VCaP (cell line): Measurements from ENCODE around the gene GPR153.
"Not testable (repeated sequence)": the region's sequence is repeated elsewhere in the genome, so short reads cannot be mapped to it uniquely, and the experiment has no call there.

Source experiments
- H3K27ac ChIP-seq: fragments of 450-650 bp; 2 replicates; pipeline ENCODE4 v1.5.1; 2017
- CTCF ChIP-seq: fragments of 450-650 bp; conservative IDR thresholded peaks from 2 replicates; pipeline ENCODE4 v1.5.1; 2017; ENCODE audit warnings: mild to moderate bottlenecking, moderate library complexity

Gene GPR153

GRCh38 chr1:6260961-6261614, at the start of gene GPR153:
Gene GPR153, minus strand, starts transcription at chr1:6261098. Its CDS starts 6,193 bp downstream, at chr1:6254905.
- H3K27ac ChIP-seq, result peak within 1 kb of the TSS; percentile 58; the same call in 1 of the 2 replicates
- no peak for TF ChIP-seq CTCF

GRCh38 chr1:6310116-6310848, 49.4 kb upstream of the GPR153 start:
- no peak for TF ChIP-seq CTCF
- peak overlapping the region; percentile 19; the same call in 1 of the 2 replicates for H3K27ac ChIP-seq

GRCh38 chr1:6309564-6309963, 48.7 kb upstream of the GPR153 start:
- H3K27ac ChIP-seq, result peak overlapping the region; percentile 19; the same call in 1 of the 2 replicates
- no peak for TF ChIP-seq CTCF

- H3K27ac ChIP-seq, result no peak overlapping the region
These were observed 47.6 kb upstream of the GPR153 start for GRCh38 chr1:6308449-6308848.

GRCh38 chr1:6307682-6308081, 46.8 kb upstream of the GPR153 start:
- not testable (repeated sequence) for H3K27ac ChIP-seq

More at GRCh38 chr1:6308449-6308848, 47.6 kb upstream of the GPR153 start:
- no peak for TF ChIP-seq CTCF

GRCh38 chr1:6307099-6307498, 46.2 kb upstream of the GPR153 start:
- H3K27ac ChIP-seq, result no peak overlapping the region

GRCh38 chr1:6303397-6304012, 42.6 kb upstream of the GPR153 start:
- peak overlapping the region; percentile 83 for H3K27ac ChIP-seq
- TF ChIP-seq CTCF, result no peak

More at GRCh38 chr1:6307099-6307498, 46.2 kb upstream of the GPR153 start:
- TF ChIP-seq CTCF, result no peak
